ENCODE results near the gene LRMDA.

The LRMDA gene

GRCh38 chr10:75497997-75498883 is 66.8 kb downstream of the LRMDA start:
- no peak overlapping the region for H3K4me3 ChIP-seq (ENCODE audit: low read depth, low read length)
- TF ChIP-seq CTCF (IDR thresholded peaks at IDR 0.05; ENCODE audit: borderline replicate concordance, insufficient read depth, low read depth, low read length): no peak

GRCh38 chr10:75498884-75499350 is 67.5 kb downstream of the LRMDA start:
- TF ChIP-seq CTCF (IDR thresholded peaks at IDR 0.05; ENCODE audit: borderline replicate concordance, insufficient read depth, low read depth, low read length): no peak
- H3K4me3 ChIP-seq (ENCODE audit: low read depth, low read length): no peak overlapping the region

GRCh38 chr10:75499556-75500160 is 68.2 kb downstream of the LRMDA start:
- no peak overlapping the region for H3K4me3 ChIP-seq (ENCODE audit: low read depth, low read length)
- TF ChIP-seq CTCF (IDR thresholded peaks at IDR 0.05; ENCODE audit: borderline replicate concordance, insufficient read depth, low read depth, low read length): no peak

- TF ChIP-seq CTCF (IDR thresholded peaks at IDR 0.05; ENCODE audit: borderline replicate concordance, insufficient read depth, low read depth, low read length): no peak
- H3K4me3 ChIP-seq (ENCODE audit: low read depth, low read length): no peak overlapping the region
Measured at GRCh38 chr10:75502389-75502788, 71.0 kb downstream of the LRMDA start.

GRCh38 chr10:75502838-75503237 is 71.4 kb downstream of the LRMDA start:
- no peak for TF ChIP-seq CTCF (IDR thresholded peaks at IDR 0.05; ENCODE audit: borderline replicate concordance, insufficient read depth, low read depth, low read length)
- H3K4me3 ChIP-seq (ENCODE audit: low read depth, low read length): no peak overlapping the region

GRCh38 chr10:75505293-75505692 is 73.9 kb downstream of the LRMDA start:
- no peak for TF ChIP-seq CTCF (IDR thresholded peaks at IDR 0.05; ENCODE audit: borderline replicate concordance, insufficient read depth, low read depth, low read length)
- H3K4me3 ChIP-seq (ENCODE audit: low read depth, low read length): no peak overlapping the region
